ENCODE data around the gene KANK4.

KANK4 gene

GRCh38 chr1:62336995-62337705, 17.9 kb upstream of the KANK4 start:
- DNase-seq: no peak

GRCh38 chr1:62336638-62336994, 17.4 kb upstream of the KANK4 start:
- no peak for DNase-seq

- no peak for DNase-seq
Observed at GRCh38 chr1:62335656-62336055, 16.4 kb upstream of the KANK4 start.

GRCh38 chr1:62334434-62334985, 15.3 kb upstream of the KANK4 start:
- DNase-seq: no peak

- DNase-seq: no peak
Observed at GRCh38 chr1:62333441-62333840, 14.2 kb upstream of the KANK4 start.

GRCh38 chr1:62327360-62328055, 8.3 kb upstream of the KANK4 start:
- no peak for DNase-seq

GRCh38 chr1:62325681-62326080, 6.4 kb upstream of the KANK4 start:
- DNase-seq: no peak

GRCh38 chr1:62325081-62325480, 5.8 kb upstream of the KANK4 start:
- no peak for DNase-seq

GRCh38 chr1:62321446-62321845, 2.2 kb upstream of the KANK4 start:
- no peak for DNase-seq

GRCh38 chr1:62318320-62318755, 896 bp downstream of the KANK4 start:
- no peak for DNase-seq

GRCh38 chr1:62317021-62317768, 2.0 kb downstream of the KANK4 start:
- no peak for DNase-seq

GRCh38 chr1:62316135-62316534, 3.1 kb downstream of the KANK4 start:
- DNase-seq: no peak

- DNase-seq: no peak
Observed at GRCh38 chr1:62315387-62315786, 3.8 kb downstream of the KANK4 start.

- no peak for DNase-seq
Observed at GRCh38 chr1:62314454-62315350, 4.5 kb downstream of the KANK4 start.

GRCh38 chr1:62312698-62313097, 6.5 kb downstream of the KANK4 start:
- DNase-seq: no peak

GRCh38 chr1:62311473-62311943, 7.7 kb downstream of the KANK4 start:
- DNase-seq: no peak

GRCh38 chr1:62309906-62310305, 9.3 kb downstream of the KANK4 start:
- DNase-seq: no peak

- no peak for DNase-seq
Observed at GRCh38 chr1:62308606-62309005, 10.6 kb downstream of the KANK4 start.

- no peak for DNase-seq
Observed at GRCh38 chr1:62307895-62308492, 11.2 kb downstream of the KANK4 start.

GRCh38 chr1:62307446-62307845, 11.8 kb downstream of the KANK4 start:
- DNase-seq: no peak

GRCh38 chr1:62306065-62306464, 13.2 kb downstream of the KANK4 start:
- no peak for DNase-seq

- no peak for DNase-seq
Observed at GRCh38 chr1:62304975-62305374, 14.3 kb downstream of the KANK4 start.
